Stimulated activated CD8-positive, alpha-beta memory T cell treated with anti-CD3 and anti-CD28 coated beads, Interleukin-7, amount 100 ng/mL, for 4 hours (primary cell): ENCODE results near the gene ZNF3.
"Not testable (repeated sequence)": the region's sequence is repeated elsewhere in the genome, so short reads cannot be mapped to it uniquely, and the experiment has no call there.

Experiments
- DNase-seq, 2 donors: peaks; one replicate each; pipeline ENCODE4 v3.0.0-alpha.2; 2020; ENCODE audit warnings: low read depth in 2 of 2

The ZNF3 gene

DNA sequence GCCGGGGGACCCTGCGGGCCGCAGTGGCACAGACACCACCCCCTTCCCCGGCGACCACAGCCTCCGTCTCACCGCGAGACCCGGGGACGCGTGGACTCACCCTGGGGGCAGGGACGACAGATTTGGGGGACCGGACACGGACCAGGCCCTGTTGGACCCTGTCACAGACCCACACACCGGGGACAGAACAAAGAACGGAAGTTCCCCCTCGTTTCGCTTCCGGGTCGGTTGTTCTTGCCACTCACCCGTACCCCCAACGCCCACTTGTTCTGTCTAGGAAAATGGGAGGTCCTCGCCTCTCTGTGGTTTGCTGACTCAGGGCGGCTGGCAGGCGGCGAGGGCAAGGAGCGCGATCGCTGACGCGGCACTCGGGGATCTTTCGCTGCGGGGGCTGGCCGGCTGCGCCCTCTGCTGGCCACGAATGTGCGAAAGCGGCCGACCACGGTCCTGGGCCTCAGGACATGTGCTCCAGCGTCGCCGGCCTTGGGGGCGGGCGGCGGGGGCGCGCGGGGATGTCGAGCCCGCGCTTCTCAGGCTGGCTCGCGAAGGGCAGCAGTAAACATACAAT lies at the start of gene ZNF3:
ZNF3 (minus strand) TSS at position 189 of the 568 bp plus-strand sequence. CDS start 4,366 bp downstream, outside the sequence.
- peak; percentile 97 to 98 for DNase-seq

DNA sequence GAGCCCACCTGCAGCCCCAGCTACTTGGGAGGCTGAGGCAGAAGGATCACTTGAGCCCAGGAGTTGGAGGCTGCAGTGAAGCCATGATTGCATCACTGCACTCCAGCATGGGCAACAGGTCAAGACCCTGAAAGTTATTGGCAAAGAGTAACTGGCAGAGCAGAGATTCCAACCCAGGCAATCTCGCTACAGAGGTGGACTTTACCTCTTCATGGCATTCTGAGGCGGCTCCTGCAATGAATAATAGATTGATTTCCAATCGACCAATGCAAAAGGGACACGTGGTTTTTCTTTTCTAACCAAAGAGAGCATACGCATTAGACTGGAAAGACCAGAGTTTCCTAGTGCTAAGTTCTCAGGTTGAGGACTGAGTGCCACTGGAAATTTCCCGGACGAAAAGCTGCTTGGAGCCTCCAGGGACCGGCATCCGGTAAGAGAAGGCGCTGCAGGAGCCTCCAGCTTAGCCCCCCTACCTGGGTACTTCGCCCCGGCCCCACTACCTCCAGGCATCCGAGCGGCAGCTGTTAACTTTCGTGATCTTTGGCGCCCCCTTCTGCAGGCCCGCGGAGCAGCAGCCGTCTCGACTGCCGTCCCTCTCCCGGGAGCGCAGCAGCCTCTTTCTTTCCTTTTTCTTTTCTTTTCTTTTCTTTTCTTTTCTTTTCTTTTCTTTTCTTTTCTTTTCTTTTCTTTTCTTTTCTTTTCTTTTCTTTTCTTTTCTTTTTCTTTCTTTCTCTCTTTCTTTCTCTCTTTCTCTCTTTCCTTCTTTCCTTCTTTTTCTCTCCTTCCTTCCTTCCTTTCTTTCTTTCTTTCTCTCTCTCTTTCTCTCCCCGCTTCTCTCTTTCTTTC lies 49.3 kb upstream of the ZNF3 start:
- peak; percentile 62 to 70 for DNase-seq

DNA sequence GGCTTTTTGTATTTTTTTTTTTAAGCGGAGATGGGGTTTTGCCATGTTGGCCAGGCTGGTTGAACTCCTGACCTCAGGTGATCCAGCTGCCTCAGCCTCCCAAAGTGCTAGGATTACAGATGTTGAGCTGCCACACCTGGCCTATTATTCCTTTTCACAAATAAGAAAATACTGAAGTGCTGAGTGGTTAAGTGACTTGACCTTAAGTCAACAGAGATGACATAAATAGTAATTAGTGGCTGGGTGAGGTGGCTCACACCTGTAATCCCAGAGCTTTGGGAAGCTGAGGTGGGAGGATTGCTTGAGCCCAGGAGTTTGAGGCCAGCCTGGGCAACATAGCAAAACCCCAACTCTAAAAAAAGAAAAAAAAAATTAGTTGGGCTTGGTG lies 48.7 kb upstream of the ZNF3 start:
- DNase-seq = not testable (repeated sequence)

DNA sequence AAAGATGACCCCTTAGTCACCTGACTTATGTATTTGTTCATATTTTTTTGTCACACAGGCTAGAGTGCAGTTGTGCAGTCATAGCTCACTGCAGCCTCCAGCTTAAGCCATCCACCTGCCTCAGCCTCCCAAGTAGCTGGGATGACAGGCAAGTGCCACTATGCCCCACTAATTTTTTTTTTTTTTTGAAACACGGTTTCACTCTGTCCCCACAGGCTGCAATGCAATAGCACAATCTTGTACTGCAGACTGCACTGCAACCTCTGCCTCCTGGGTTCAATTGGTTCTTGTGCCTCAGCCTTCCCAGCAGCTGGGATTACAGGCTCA lies 47.1 kb upstream of the ZNF3 start:
- DNase-seq = no peak

DNA sequence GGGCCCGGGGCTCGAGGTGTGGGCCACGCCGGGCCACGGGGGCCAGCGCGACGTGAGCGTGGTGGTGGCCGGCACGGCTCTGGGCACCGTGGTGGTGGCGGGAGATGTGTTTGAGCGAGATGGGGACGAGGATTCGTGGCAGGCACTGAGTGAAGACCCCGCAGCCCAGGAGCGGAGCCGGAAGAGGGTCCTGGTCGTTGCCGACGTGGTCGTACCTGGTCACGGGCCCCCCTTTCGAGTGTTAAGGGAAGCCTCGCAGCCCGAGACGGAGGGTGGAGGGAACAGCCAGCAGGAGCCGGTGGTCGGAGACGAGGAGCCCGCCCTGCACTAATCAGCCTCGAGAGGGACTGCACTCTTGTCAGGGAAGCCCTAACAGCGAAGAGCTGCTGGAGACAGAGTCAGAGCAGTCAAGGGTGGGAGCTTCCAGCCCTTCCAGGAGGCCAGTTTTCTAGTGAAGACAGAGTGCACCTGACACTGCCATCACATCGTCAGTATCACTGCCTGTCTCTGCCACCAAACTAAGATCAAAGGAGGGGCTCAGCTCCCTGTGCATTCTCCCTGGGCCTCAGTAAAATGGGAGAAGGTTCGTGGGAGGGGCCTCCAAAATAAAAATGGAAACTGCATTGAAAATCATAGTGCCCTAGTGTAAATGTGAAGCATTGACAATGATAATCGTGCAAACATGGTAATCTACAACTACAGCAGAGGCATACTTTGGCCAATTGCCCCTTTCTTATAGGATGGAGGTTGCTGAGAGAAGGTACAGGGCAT lies 46.5 kb upstream of the ZNF3 start:
- DNase-seq = peak in 1 of 2 donors; percentile 6

DNA sequence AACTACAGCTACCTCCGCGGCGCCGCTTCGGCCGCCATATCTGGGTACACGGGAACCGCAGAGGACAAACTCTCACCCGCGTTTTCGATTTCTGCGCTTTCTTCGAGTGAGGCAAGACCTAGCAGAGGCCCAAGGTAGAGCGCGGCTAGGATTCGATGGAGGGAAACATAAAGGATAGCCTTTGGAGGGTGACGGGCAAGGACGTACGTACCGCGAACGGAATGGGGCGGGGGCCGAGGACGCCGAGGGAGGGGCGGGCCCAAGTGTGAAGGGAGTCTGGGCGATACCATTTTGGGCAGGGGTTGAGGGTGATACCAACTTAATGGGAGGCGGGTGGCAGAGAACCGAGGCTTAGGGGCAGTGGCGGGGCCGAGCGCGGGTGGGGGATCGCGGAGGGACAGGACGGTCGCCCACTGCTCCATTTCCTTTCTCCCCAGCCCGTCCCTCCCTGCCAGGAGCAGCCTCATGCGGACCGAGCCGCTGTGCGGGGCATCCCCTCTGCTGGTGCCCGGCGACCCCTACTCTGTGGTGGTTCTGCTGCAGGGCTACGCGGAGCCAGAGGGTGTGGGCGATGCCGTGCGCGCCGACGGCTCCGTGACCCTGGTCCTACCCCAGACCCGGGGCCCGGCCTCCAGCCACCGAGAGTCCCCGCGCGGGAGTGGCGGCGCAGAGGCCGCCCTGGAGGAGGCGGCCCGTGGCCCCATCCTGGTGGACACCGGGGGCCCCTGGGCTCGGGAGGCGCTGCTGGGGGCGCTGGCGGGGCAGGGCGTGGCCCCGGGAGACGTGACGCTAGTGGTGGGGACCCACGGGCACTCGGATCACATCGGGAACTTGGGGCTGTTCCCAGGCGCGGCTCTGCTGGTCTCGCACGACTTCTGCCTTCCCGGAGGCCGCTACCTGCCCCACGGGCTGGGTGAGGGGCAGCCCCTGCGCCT lies 45.7 kb upstream of the ZNF3 start, which contains the start of gene MBLAC1:
MBLAC1 (plus strand) TSS at position 37 of the 935 bp plus-strand sequence; CDS start at position 466, 429 bp downstream.
- DNase-seq = peak; percentile 82 to 83

DNA sequence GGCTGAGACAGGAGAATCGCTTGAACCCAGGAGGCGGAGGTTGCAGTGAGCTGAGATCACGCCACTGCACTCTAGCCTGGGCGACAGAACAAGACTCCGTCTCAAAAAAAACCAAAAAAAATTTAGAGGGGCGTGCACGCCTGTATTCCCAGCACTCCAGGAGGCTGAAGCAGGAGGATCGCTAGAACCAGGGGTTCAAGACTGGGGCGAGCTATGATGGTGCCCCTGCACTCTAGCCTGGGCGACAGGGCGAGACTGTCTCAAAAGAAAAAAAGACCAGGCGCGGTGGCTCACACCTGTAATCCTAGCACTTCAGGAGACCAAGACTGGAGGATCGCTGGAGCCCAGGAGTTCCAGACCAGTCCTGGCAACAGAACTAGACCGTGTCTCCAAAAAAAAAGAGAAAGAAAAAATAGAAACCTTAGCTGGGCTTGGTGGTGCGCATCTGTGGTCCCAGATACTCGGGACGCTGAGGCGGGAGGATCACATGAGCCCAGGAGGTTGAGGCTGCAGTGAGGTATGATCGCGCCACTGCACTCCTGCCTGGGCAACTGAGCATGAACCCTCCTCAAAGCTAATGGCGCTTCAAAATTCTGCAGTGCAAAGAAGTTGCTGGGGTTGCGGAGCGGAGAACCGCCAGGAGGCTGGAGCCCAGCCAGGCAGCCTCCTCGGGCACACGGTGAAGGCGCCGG lies 44.9 kb upstream of the ZNF3 start:
- no peak for DNase-seq

DNA sequence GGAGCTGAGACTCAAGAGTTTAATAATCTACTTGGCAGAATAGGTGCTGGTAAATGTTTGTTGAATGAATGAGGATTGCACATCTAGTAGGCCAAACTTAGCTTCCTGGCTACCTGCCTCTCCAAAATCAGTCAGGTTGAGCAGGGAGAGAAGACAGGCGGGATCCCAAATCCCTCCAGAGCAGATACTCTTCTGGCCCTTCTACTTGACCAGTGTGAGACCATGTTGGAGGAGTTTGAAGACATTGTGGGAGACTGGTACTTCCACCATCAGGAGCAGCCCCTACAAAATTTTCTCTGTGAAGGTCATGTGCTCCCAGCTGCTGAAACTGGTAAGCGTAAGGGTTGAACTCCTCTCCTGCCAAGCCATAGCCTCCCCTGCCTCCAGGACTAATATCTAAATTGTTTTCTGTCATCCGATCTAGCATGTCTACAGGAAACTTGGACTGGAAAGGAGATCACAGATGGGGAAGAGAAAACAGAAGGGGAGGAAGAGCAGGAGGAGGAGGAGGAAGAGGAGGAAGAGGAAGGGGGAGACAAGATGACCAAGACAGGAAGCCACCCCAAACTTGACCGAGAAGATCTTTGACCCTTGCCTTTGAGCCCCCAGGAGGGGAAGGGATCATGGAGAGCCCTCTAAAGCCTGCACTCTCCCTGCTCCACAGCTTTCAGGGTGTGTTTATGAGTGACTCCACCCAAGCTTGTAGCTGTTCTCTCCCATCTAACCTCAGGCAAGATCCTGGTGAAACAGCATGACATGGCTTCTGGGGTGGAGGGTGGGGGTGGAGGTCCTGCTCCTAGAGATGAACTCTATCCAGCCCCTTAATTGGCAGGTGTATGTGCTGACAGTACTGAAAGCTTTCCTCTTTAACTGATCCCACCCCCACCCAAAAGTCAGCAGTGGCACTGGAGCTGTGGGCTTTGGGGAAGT lies 43.0 kb upstream of the ZNF3 start:
- no peak for DNase-seq

DNA sequence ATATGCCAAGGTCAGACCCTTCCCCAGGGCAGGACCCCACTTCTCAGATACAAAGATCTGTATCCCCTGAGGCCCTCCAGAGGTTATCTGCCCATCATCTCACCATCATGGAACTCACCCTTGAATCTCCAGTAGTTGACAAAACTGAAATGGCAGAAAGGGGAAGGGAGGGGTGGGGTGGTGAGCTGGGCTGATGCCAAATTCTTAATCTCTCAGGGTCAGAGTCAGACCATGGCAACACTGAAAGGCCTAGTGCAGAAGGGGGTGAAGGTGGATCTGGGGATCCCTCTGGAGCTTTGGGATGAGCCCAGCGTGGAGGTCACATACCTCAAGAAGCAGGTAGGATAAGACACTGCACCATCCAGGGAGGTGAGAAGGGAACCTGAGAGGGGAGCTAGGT lies 41.0 kb upstream of the ZNF3 start:
- no peak for DNase-seq

DNA sequence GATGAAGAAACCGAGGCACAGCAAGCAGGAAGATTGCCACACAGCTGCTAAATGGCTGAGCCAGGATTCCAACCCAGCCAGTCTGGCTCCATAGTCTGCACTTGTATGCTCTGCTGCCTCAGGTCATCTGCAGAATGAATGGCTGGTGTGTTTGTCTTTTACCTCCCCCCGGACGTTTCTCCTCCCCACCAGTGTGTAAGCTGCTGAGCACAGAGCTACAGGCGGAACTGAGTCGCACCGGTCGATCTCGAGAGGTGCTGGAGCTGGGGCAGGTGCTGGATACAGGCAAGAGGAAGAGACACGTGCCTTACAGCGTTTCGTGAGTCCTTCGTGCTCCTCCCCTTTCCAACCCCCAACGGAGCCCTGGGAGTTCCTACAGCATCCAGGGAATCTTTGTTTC lies 40.5 kb upstream of the ZNF3 start:
- DNase-seq = no peak

DNA sequence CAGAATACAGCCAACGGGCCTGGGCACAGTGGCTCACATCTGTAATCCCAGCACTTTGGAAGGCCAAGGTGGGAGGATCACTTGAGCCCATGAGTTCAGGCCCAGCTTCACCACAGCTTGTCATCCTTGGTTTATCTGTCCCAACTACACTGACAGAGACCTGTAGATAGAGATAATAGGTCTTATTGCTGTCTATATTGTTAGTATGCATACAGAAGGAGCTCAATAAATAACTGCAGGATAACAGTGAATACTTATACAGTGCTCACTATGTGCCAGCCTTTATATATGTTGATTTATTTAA lies 39.2 kb upstream of the ZNF3 start:
- no peak for DNase-seq

DNA sequence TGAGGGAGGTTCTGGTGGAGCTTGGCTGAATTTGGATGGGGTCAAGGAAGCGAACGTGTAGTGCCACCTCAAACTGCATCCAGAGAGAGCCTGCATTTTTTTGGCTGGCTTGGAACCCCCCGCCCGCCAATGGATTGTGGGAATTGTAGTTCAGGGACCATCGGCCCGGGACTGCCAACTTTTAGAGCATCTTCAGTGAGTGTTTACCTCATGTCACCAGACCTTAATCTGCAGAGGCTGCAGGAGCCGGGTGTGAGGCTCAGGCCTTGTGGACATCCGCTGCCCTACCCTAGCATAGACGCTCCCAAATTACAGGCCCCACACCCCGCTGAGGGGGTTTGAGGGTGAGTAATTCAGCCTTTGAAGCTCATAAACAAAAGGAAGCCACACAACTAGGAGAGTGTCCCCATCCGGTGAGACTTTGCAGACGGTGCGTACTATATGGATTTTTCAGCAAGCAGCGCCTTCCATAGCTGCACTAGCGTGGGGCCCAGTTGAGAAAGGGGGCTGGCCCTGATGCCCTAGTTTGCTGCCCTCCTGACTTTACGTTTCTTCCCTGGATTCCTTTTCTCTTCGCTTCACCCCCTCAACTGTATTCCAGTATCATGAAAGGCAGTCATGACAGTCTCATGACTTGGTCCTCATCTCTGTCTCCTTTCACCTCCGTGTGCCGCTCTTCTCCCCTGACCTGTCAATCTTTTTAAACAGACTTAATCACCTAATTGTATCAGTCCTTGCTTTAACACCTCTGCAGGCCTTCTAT lies 38.6 kb upstream of the ZNF3 start:
- peak; percentile 42 to 54 for DNase-seq

DNA sequence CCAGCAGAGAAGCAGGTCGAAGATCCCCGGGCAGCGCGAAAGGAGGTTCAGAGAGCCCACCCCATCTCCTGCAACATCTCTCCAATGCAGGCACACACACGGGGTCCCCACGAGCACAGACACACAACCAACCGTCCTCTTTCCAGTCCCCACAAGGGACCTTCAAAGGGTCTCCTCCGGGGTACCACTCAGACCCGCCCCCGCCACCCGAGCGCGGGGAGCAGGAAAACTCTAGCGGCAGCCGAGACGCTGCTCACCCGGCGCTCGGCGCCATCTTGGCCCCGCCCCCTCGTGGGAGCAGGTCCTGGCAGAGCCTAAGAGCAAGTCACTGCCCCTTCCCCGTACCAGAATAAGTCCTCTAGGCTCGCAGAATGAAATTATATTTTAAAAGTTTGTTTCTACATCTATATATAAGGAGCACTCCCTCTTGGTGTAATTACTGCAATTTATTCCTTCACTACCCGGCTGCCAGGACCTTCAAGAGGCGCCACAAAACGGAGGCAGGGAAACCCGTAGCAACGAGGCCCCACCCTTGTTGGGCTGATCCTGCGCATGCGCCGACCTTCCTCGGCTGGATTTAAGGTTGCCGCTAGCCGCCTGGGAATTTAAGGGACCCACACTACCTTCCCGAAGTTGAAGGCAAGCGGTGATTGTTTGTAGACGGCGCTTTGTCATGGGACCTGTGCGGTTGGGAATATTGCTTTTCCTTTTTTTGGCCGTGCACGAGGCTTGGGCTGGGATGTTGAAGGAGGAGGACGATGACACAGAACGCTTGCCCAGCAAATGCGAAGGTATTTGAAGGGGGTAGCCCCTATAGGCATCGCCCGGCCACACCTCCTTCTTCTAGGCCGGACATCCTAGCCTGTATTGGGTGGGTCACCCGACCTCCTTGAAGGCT lies 37.8 kb upstream of the ZNF3 start, which contains the start of the genes CNPY4 and TAF6:
CNPY4 (plus strand) TSS at position 563 of the 898 bp plus-strand sequence; CDS start at position 674, 111 bp downstream.
TAF6 (minus strand) TSS at position 287 of the 898 bp plus-strand sequence. CDS start 5,149 bp downstream, outside the sequence.
- peak; percentile 91 to 92 for DNase-seq

DNA sequence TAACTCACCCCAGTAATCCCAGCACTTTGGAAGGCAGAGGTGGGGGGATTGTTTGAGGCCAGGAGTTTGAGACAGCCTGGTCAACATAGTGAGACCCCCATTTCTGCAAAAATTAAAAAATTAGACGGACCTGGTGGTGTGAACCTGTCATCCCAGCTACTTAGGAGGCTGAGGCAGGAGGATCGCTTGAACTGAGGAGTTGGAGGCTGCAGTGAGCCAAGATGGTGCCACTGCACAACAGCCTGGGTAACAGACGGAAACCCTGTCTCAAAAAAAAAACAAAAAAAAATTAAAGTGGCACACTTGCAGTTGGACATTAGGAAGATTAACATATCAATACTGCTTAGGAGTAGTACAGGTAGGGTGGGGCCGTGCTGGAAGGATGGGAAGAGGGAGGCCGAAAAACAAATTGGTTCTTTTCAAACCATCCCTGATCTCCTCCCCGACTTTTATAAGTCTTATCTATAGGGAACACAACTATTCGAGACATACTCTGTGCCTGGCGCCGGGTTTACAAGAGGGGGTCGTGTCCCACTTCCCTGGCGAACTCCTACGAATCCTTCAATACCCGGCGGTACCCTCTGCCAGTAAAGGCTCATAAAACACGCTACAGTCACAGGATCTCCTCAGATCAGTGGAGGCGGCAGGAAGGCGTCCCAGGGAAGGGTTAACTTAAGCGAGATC lies 37.0 kb upstream of the ZNF3 start:
- DNase-seq = no peak

DNA sequence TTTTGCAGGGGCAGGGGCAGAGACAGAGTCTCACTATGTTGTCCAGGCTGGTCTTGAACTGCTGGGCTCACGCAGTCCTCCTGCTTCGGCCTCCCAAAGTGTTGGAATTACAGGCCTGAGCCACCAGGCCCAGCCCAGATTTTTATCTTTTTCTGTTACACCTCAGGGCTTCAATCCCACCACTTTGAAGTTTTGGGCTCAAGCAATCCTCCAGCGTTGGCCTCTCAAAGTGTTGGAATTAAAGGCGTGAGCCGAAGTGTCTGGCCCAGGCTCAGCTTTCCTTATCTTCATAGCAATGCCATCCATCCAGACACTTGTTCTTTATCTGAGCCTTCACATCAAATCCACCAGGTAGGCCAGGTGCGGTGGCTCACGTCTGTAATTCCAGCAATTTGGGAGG lies 33.5 kb upstream of the ZNF3 start:
- no peak for DNase-seq

DNA sequence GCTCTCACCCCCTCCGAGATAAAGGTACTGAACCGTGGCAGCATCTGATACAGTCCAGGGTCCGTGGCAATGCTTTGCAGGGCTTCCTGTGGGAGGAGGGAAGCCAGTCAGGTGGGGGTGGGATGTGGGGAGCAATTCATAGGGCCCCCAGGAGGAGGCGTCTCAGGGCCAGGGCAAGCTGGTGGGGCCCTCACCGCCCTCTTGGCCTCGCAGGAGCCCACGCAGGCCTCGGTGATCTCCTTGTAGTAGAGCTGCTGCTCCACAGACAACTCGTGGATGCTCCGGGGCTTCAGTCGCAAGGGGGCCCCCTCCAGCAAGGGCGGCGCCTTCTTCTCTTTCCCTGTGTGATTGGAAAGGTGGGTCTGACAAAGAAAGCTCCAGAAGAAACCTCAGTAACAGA lies 30.4 kb upstream of the ZNF3 start:
- no peak for DNase-seq

DNA sequence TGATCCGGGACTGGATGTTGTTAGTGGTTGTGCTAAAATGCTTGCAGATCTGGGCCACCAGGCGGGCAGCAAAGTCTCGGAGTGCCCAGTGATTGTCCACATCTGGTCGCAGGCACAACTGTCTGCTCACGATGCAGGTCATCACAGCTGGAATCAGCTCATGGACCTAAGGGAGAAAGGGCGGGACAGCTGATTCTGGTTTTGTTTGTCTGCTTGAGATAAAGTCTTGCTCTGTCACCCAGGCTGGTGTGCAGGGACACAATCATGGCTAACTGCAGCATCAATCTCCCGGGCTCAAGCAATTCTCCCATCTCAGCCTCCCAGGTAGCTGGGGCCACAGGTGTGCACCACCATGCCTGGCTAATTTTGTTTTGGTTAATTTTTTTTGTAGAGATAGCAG lies 29.6 kb upstream of the ZNF3 start:
- no peak for DNase-seq
